H1 (cell line): Measurements from ENCODE around the gene TNS3. TPM values are rescaled to one million over a fixed set of nuclear protein-coding genes. Genes with fewer than 3 reads are reported as not detected.

ENCODE experiments used
- CTCF ChIA-PET: fragments of 300-600 bp; sonication (Branson Sonifier 250); formaldehyde crosslinking; loops from one replicate; lab custom pipeline; 2021; ENCODE audit not compliant: partially characterized antibody; lab: Charles Lee
- POLR2A ChIA-PET: fragments of 300-600 bp; sonication (Branson Sonifier 250); formaldehyde crosslinking; loops from one replicate; lab custom pipeline; 2021; ENCODE audit warnings: inconsistent platforms; ENCODE audit not compliant: partially characterized antibody; lab: Charles Lee
- DNase-seq, 2 experiments: peaks; one replicate each; pipeline versions ENCODE4 v3.0.0 to v3.0.0-alpha.2; 2010 to 2022; ENCODE audit warnings: low spot score in 2 of 2, low read depth in 1 of 2, mixed read lengths in 1 of 2
- FAIRE-seq: peaks from 2 replicates; lab custom pipeline; 2011; peaks lifted over from hg19 to GRCh38; lab: Jason Lieb, UNC
- H2AFZ ChIP-seq: 2 replicates; pipeline ENCODE4 v1.8.1; 2012; ENCODE audit warnings: low read length, inconsistent platforms
- H2AK5ac ChIP-seq: 2 replicates; pipeline ENCODE4 v1.6.1; 2013; ENCODE audit warnings: low read depth, low read length
- H2BK120ac ChIP-seq: replicated peaks from 2 replicates; pipeline ENCODE3; 2013; ENCODE audit warnings: low read depth, low read length, inconsistent platforms
- H2BK12ac ChIP-seq: 2 replicates; pipeline ENCODE4 v1.6.1; 2013; ENCODE audit warnings: low read depth, low read length
- H2BK15ac ChIP-seq: 2 replicates; pipeline ENCODE4 v1.6.1; 2013; ENCODE audit warnings: low read length
- H2BK20ac ChIP-seq: 2 replicates; pipeline ENCODE4 v1.6.1; 2013; ENCODE audit warnings: low read length
- H2BK5ac ChIP-seq: 2 replicates; pipeline ENCODE4 v1.6.1; 2013; ENCODE audit warnings: low read depth, low read length
- H3K14ac ChIP-seq: 2 replicates; pipeline ENCODE4 v1.6.1; 2013; ENCODE audit warnings: inconsistent platforms; ENCODE audit not compliant: insufficient read length
- H3K18ac ChIP-seq: 2 replicates; pipeline ENCODE4 v1.6.1; 2013; ENCODE audit warnings: low read length; ENCODE audit errors: extremely low read depth
- H3K23ac ChIP-seq: 2 replicates; pipeline ENCODE4 v1.6.1; 2013; ENCODE audit warnings: inconsistent platforms; ENCODE audit not compliant: insufficient read length
- H3K23me2 ChIP-seq: 2 replicates; pipeline ENCODE4 v1.6.1; 2013; ENCODE audit warnings: low read depth, low read length
- H3K27ac ChIP-seq: 2 replicates; pipeline ENCODE4 v1.6.1; 2011; ENCODE audit warnings: low read depth, low read length, inconsistent platforms
- H3K27me3 ChIP-seq, 4 experiments: replicated peaks in 1 of 4; 1 replicate in 1 of 4; 2 replicates in 3 of 4; pipeline versions ENCODE4 v1.6.1 to v1.8.1; 2011 to 2013; ENCODE audit warnings: low read length in 3 of 4, mild to moderate bottlenecking in 3 of 4, inconsistent platforms in 2 of 4, mixed read lengths in 2 of 4, moderate library complexity in 1 of 4; ENCODE audit not compliant: control insufficient read depth in 3 of 4, insufficient read depth in 3 of 4; ENCODE audit errors: extremely low read depth in 1 of 4
- H3K36me3 ChIP-seq, 4 experiments: 2 replicates each; pipeline versions ENCODE4 v1.6.1 to v1.8.1; 2011 to 2013; ENCODE audit warnings: mild to moderate bottlenecking in 4 of 4, low read length in 3 of 4, moderate library complexity in 2 of 4, control low read depth in 1 of 4, inconsistent platforms in 1 of 4; ENCODE audit not compliant: insufficient read depth in 4 of 4, control insufficient read depth in 2 of 4
- H3K4ac ChIP-seq: replicated peaks from 2 replicates; pipeline ENCODE3; 2013; ENCODE audit warnings: low read length, low read depth, mixed read lengths, inconsistent platforms; ENCODE audit not compliant: insufficient read length
- H3K4me1 ChIP-seq, 4 experiments: replicated peaks in 1 of 4; 1 replicate in 1 of 4; 2 replicates in 3 of 4; pipeline versions ENCODE4 v1.6.1 to v1.8.1; 2011 to 2013; ENCODE audit warnings: low read length in 3 of 4, inconsistent platforms in 2 of 4, mixed read lengths in 1 of 4; ENCODE audit not compliant: insufficient read depth in 4 of 4, control insufficient read depth in 3 of 4
- H3K4me2 ChIP-seq, 2 experiments: 2 replicates each; pipeline versions ENCODE4 v1.6.1 to v1.8.1; 2011 to 2013; ENCODE audit warnings: low read depth in 2 of 2, low read length in 2 of 2, control low read depth in 1 of 2, inconsistent platforms in 1 of 2, mild to moderate bottlenecking in 1 of 2; ENCODE audit not compliant: insufficient read depth in 1 of 2
- H3K4me3 ChIP-seq, 4 experiments: fragments of 200-600, 300-600 bp in 1 of 4; sonication (generic), shearing (Covaris generic), sonication (Bioruptor Twin) in 1 of 4; 2 replicates each; pipeline versions ENCODE4 v1.5.1 to v1.8.1; 2011 to 2016; ENCODE audit warnings: low read length in 4 of 4, low read depth in 3 of 4, control low read depth in 2 of 4, inconsistent platforms in 2 of 4, mild to moderate bottlenecking in 2 of 4, mixed read lengths in 1 of 4, moderate library complexity in 1 of 4; ENCODE audit not compliant: insufficient read depth in 2 of 4; ENCODE audit errors: extremely low read depth in 1 of 4
- H3K56ac ChIP-seq: replicated peaks from 2 replicates; pipeline ENCODE3; 2013; ENCODE audit warnings: low read depth, mild to moderate bottlenecking, mixed read lengths, low read length, inconsistent platforms; ENCODE audit not compliant: insufficient read length
- H3K79me1 ChIP-seq: 2 replicates; pipeline ENCODE4 v1.6.1; 2013; ENCODE audit warnings: low read depth, low read length, control low read depth
- H3K79me2 ChIP-seq, 2 experiments: 2 replicates each; pipeline versions ENCODE4 v1.6.1 to v1.8.1; 2012 to 2013; ENCODE audit warnings: low read length in 2 of 2, mild to moderate bottlenecking in 2 of 2, inconsistent platforms in 1 of 2; ENCODE audit not compliant: insufficient read depth in 2 of 2, control insufficient read depth in 1 of 2
- H3K9ac ChIP-seq, 4 experiments: replicated peaks in 1 of 4; 1 replicate in 1 of 4; 2 replicates in 3 of 4; pipeline versions ENCODE4 v1.6.1 to v1.8.1; 2011 to 2013; ENCODE audit warnings: low read depth in 3 of 4, low read length in 3 of 4, control low read depth in 2 of 4, mild to moderate bottlenecking in 2 of 4, moderate library complexity in 2 of 4, inconsistent platforms in 1 of 4; ENCODE audit errors: extremely low read depth in 1 of 4
- H3K9me3 ChIP-seq, 2 experiments: 2 replicates each; pipeline versions ENCODE4 v1.6.1 to v1.8.1; 2012 to 2013; ENCODE audit warnings: mild to moderate bottlenecking in 2 of 2, moderate library complexity in 2 of 2, control low read depth in 1 of 2, inconsistent platforms in 1 of 2, low read depth in 1 of 2, low read length in 1 of 2, mixed read lengths in 1 of 2; ENCODE audit not compliant: insufficient read depth in 2 of 2
- H4K20me1 ChIP-seq, 2 experiments: replicated peaks in 1 of 2; 2 replicates each; pipeline versions ENCODE3 to v1.8.1; 2011 to 2013; ENCODE audit warnings: inconsistent platforms in 2 of 2, low read length in 2 of 2, mild to moderate bottlenecking in 1 of 2; ENCODE audit not compliant: insufficient read depth in 2 of 2, control insufficient read depth in 1 of 2
- H4K5ac ChIP-seq: 2 replicates; pipeline ENCODE4 v1.6.1; 2013; ENCODE audit warnings: low read length, low read depth, mixed read lengths, inconsistent platforms; ENCODE audit not compliant: insufficient read length
- H4K8ac ChIP-seq: 2 replicates; pipeline ENCODE4 v1.8.0; 2013; ENCODE audit warnings: mild to moderate bottlenecking, moderate library complexity, low read length, inconsistent platforms; ENCODE audit not compliant: insufficient read depth; ENCODE audit errors: extremely low read depth
- H4K91ac ChIP-seq: replicated peaks from 2 replicates; pipeline ENCODE3; 2013; ENCODE audit warnings: low read length, mixed read lengths, inconsistent platforms; ENCODE audit not compliant: insufficient read length
- CTCF ChIP-seq, 3 experiments: IDR thresholded peaks; 1 replicate in 2 of 3; 2 replicates in 1 of 3; pipeline versions ENCODE4 v1.5.1 to v1.6.1; 2011; ENCODE audit warnings: low read length in 3 of 3, mild to moderate bottlenecking in 3 of 3, inconsistent platforms in 2 of 3, low read depth in 1 of 3, moderate library complexity in 1 of 3; ENCODE audit not compliant: insufficient read depth in 1 of 3; ENCODE audit errors: control extremely low read depth in 1 of 3
- HDAC2 ChIP-seq, 2 experiments: fragments of 300-600 bp in 1 of 2; sonication (generic) in 1 of 2; IDR thresholded peaks; 2 replicates each; pipeline ENCODE4 v1.6.1; 2011 to 2012; ENCODE audit warnings: low read depth in 2 of 2, low read length in 2 of 2, mild to moderate bottlenecking in 2 of 2, moderate library complexity in 2 of 2, borderline replicate concordance in 1 of 2, inconsistent platforms in 1 of 2
- MAX ChIP-seq: IDR thresholded peaks from 2 replicates; pipeline ENCODE4 v1.6.1; 2012; ENCODE audit warnings: inconsistent platforms
- RAD21 ChIP-seq, 2 experiments: IDR thresholded peaks in 1 of 2; conservative IDR thresholded peaks in 1 of 2; 2 replicates each; pipeline ENCODE4 v1.6.1; 2011; ENCODE audit warnings: low read depth in 2 of 2, low read length in 2 of 2, improper control_type of control experiment in 1 of 2, inconsistent platforms in 1 of 2, mild to moderate bottlenecking in 1 of 2, moderate library complexity in 1 of 2
- SUZ12 ChIP-seq: fragments of 200-600 bp; sonication (generic); IDR thresholded peaks from 2 replicates; pipeline ENCODE4 v1.6.1; 2012; ENCODE audit warnings: mild to moderate bottlenecking, inconsistent platforms, low read length, moderate library complexity, mixed read lengths
- WGBS, 2 experiments: shearing (Covaris generic) in 1 of 2; methylation state at CpG; one replicate each; pipeline versions ENCODE4 v1.1.6 to v1.1.7; 2013 to 2015; ENCODE audit warnings: low lambda C conversion rate in 2 of 2, mixed read lengths in 2 of 2, inconsistent platforms in 1 of 2, low coverage in 1 of 2, missing lambda C conversion rate in 1 of 2; ENCODE audit not compliant: insufficient replicate concordance in 2 of 2, insufficient coverage in 1 of 2, insufficient read length in 1 of 2; ENCODE audit errors: extremely low coverage in 1 of 2, missing lambda C conversion rate in 1 of 2; 5-methylcytosine and 5-hydroxymethylcytosine counted together
- polyA plus RNA-seq, 7 experiments: library from polyadenylated mRNA; depleted of rRNA in 3 of 7; stranded (reverse) in 5 of 7; unstranded in 2 of 7; fragments of >200 nt in 5 of 7; fragments of 200-250 nt in 2 of 7; gene quantifications; 1 replicate in 5 of 7; 2 replicates in 1 of 7; 4 replicates in 1 of 7; pipeline versions ENCODE4 v1.2.1 to v1.2.3, GENCODE V29; 2011 to 2013; ENCODE audit warnings: missing spikeins in 2 of 7, mixed read lengths in 2 of 7
- total RNA-seq: library from RNA; stranded (reverse); fragmentation: NEBNext Ultra II Directional; extraction: Animal tissue kit (Norgen Biotek cat#: 25700); gene quantifications from 2 replicates; pipeline ENCODE4 v1.2.1, GENCODE V29; 2021
- TF ChIP-seq, protein P1 (sequence below): IDR thresholded peaks from 2 replicates; pipeline ENCODE4 v1.6.1; 2012; ENCODE audit warnings: inconsistent platforms

TNS3 gene
- total and polyA plus RNA-seq, 2 of the 8 experiments (the other 6 are each of a cell fraction or from before 2014, with no cell fraction given) = 11.9 to 24.2 TPM

GRCh38 chr7:47337531-47337930 is 244.4 kb downstream of the TNS3 start:
- Histone ChIP-seq H3K79me1 (0 out of 2 replicates have a peak, but pooled peaks cover 3% of the 10 kb centered on the region), H4K20me1 (no peaks in the 10 kb centered on the region), H4K91ac (no peak overlapping the region), H3K23ac (no peak overlapping the region), H3K18ac (no peak overlapping the region), H3K27me3 (no peaks in the 10 kb centered on the region), H2AFZ (no peak overlapping the region), H2BK15ac (no peak overlapping the region), H3K14ac (no peak overlapping the region), H2BK120ac (no peak overlapping the region), H3K4me3 (no peak overlapping the region), H3K4me2 (no peak overlapping the region), H3K4ac (no peak overlapping the region), H2BK12ac (no peak overlapping the region), H3K4me1 (peaks cover 0 to 4% (median 2%) of the 10 kb centered on the region in 4 experiments; a peak in 3 of 7 replicates), H3K56ac (peak overlapping the region; percentile 17), H4K8ac (no peak overlapping the region), H4K5ac (no peak overlapping the region), H3K23me2 (no peaks in the 10 kb centered on the region), H3K36me3 (no peaks in the 10 kb centered on the region), H2AK5ac (no peak overlapping the region), H3K79me2 (no peaks in the 10 kb centered on the region), H3K9me3 (no peaks in the 10 kb centered on the region), H3K9ac (no peak overlapping the region; a peak in 1 of 7 replicates), H3K27ac (no peak overlapping the region), H2BK5ac (no peak overlapping the region), H2BK20ac (no peak overlapping the region)
- 74% methylated on average over 3 of the region's 3 CpGs; no CpG with 5 or more reads in 1 of the 2 experiments for WGBS, 2 experiments
- FAIRE-seq = no peak
- POLR2A ChIA-PET = no interaction called here
- DNase-seq = no peak
- CTCF ChIA-PET = interaction anchor here (0.8 to 2.0 kb wide), 4 partner anchors 10 to 71 kb away, joined by 3 to 8 read pairs (median 3); no protein-coding TSS in a partner anchor
- TF ChIP-seq RAD21 (IDR thresholded peaks at IDR 0.05 in 1 of 2, conservative IDR thresholded peaks at IDR 0.05 in 1 of 2; ENCODE audit: low read depth in 2 of 2, low read length in 2 of 2) (peak; percentile 32 to 49; a peak in 3 of 4 replicates), SUZ12 (no peak), MAX (no peak), HDAC2 (IDR thresholded peaks at IDR 0.05; ENCODE audit: borderline replicate concordance in 1 of 2, low read depth in 2 of 2, low read length in 2 of 2) (no peak), CTCF (IDR thresholded peaks at IDR 0.05; ENCODE audit: control extremely low read depth in 1 of 3, insufficient read depth in 1 of 3, low read depth in 1 of 3, low read length in 3 of 3) (peak; percentile 16 to 39 (median 29); a peak in 3 of 4 replicates)
- TF ChIP-seq, protein P1, sequence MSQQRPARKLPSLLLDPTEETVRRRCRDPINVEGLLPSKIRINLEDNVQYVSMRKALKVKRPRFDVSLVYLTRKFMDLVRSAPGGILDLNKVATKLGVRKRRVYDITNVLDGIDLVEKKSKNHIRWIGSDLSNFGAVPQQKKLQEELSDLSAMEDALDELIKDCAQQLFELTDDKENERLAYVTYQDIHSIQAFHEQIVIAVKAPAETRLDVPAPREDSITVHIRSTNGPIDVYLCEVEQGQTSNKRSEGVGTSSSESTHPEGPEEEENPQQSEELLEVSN = no peak
